Dendritic cell treated with granulocyte-macrophage colony-stimulating factor and Interleukin-4, amounts not matched to agents 40 ng/mL and 50 ng/mL, for 4 days (primary cell): Measurements from ENCODE around the gene ZC3HAV1L.
"Not testable (repeated sequence)": the region's sequence is repeated elsewhere in the genome, so short reads cannot be mapped to it uniquely, and the experiment has no call there.

Experiments used
- H3K27ac Mint-ChIP-seq: one replicate; pipeline ENCODE4 v1.8.0; 2022; ENCODE audit warnings: mild to moderate bottlenecking, mixed read lengths
- H3K27me3 Mint-ChIP-seq: one replicate; pipeline ENCODE4 v1.8.0; 2022; ENCODE audit warnings: mild to moderate bottlenecking, mixed read lengths
- H3K36me3 Mint-ChIP-seq: one replicate; pipeline ENCODE4 v1.8.0; 2022; ENCODE audit warnings: low read depth, mixed read lengths
- H3K4me1 Mint-ChIP-seq: one replicate; pipeline ENCODE4 v1.8.0; 2022; ENCODE audit warnings: low read depth, mixed read lengths
- H3K4me3 Mint-ChIP-seq: one replicate; pipeline ENCODE4 v1.8.0; 2022; ENCODE audit warnings: mild to moderate bottlenecking, moderate library complexity, mixed read lengths
- H3K9me3 Mint-ChIP-seq: one replicate; pipeline ENCODE4 v1.8.0; 2022; ENCODE audit warnings: mixed read lengths
- intact Hi-C: fragments of 100-400 bp; cut with micrococcal nuclease; formaldehyde crosslinking; loops from one replicate; pipeline ENCODE4 v1.15.0; 2022

Gene ZC3HAV1L

GRCh38 chr7:139035586-139036353, at the start of gene ZC3HAV1L:
Gene ZC3HAV1L (minus strand): TSS chr7:139036042. CDS start chr7:139036017, 25 bp downstream.
- Mint-ChIP-seq H3K27ac (peak within 1 kb of the TSS; percentile 75), H3K4me1 (peaks cover 33% of the 10 kb centered on the region), H3K36me3 (peaks cover 34% of the 10 kb centered on the region), H3K9me3 (no peaks in the 10 kb centered on the region), H3K27me3 (peaks cover 18% of the 10 kb centered on the region), H3K4me3 (peak within 1 kb of the TSS; percentile 81)
- intact Hi-C loops: no loop called here

GRCh38 chr7:139084709-139085108, 48.9 kb upstream of the ZC3HAV1L start:
- Mint-ChIP-seq H3K36me3 (peaks cover 100% of the 10 kb centered on the region), H3K27me3 (no peaks in the 10 kb centered on the region), H3K4me3 (no peak overlapping the region), H3K27ac (no peak overlapping the region), H3K4me1 (peaks cover 29% of the 10 kb centered on the region), H3K9me3 (peaks cover 22% of the 10 kb centered on the region)
- intact Hi-C loops: no loop called here

- H3K27ac Mint-ChIP-seq: no peak overlapping the region
- peaks cover 100% of the 10 kb centered on the region for H3K36me3 Mint-ChIP-seq
- H3K9me3 Mint-ChIP-seq: peaks cover 4% of the 10 kb centered on the region
- no peaks in the 10 kb centered on the region for H3K27me3 Mint-ChIP-seq
- peaks cover 27% of the 10 kb centered on the region for H3K4me1 Mint-ChIP-seq
- H3K4me3 Mint-ChIP-seq: no peak overlapping the region
- intact Hi-C loops: no loop called here
Measured at GRCh38 chr7:139081584-139081983, 45.7 kb upstream of the ZC3HAV1L start.

GRCh38 chr7:139080905-139081304, 45.1 kb upstream of the ZC3HAV1L start:
- no peak overlapping the region for H3K4me3 Mint-ChIP-seq
- intact Hi-C loops: no loop called here
- no peaks in the 10 kb centered on the region for H3K27me3 Mint-ChIP-seq
- no peaks in the 10 kb centered on the region for H3K9me3 Mint-ChIP-seq
- H3K36me3 Mint-ChIP-seq: peaks cover 100% of the 10 kb centered on the region
- H3K27ac Mint-ChIP-seq: peak overlapping the region; percentile 10
- peaks cover 22% of the 10 kb centered on the region for H3K4me1 Mint-ChIP-seq

DNA sequence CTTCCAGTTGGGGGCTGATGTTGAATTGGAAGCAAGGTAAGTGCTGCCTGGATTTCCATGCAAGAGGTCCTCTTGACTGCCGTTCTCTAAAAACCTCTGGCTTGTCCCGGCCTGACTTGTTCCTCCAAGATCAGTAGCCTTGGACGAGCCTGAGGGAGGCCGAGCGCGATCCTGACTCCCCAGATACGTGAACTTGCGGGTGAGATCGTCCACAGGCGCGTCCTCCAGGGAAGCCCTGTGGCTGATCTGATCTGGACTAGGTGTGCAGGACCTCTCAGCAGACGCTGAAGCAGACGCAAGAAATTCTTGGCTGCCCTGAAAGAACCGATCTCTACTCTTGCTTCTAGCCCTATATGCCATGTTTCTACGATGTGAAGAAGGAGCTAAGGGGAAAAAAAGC, 44.0 kb upstream of the ZC3HAV1L start:
- H3K27ac Mint-ChIP-seq: no peak overlapping the region
- intact Hi-C loops: loop anchor here (5.0 to 10.0 kb wide), 2 partner anchors 63 to 195 kb away; no protein-coding TSS in a partner anchor
- H3K4me1 Mint-ChIP-seq: peaks cover 20% of the 10 kb centered on the region
- H3K36me3 Mint-ChIP-seq: peaks cover 98% of the 10 kb centered on the region
- no peaks in the 10 kb centered on the region for H3K9me3 Mint-ChIP-seq
- no peaks in the 10 kb centered on the region for H3K27me3 Mint-ChIP-seq
- no peak overlapping the region for H3K4me3 Mint-ChIP-seq

DNA sequence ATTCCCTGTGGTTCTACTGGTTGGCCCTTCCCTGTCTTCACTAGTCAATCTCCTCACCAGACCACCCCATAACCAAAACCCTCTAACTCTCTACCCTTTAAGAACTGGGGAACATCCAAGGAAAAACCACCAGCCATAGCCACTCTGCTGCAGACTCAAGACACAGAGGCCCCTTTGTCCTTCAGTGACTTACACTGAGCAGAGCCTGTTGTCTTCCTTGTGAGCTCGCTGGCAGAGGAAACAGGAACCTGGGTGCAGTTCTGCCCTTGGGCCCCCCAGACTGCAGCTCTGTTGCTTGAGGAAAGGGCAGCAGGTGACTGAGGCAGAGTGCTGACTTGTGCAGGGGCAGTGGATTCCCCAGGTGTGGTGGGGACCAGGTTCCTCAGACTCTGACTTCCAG, 43.1 kb upstream of the ZC3HAV1L start:
- H3K4me3 Mint-ChIP-seq: no peak overlapping the region
- H3K4me1 Mint-ChIP-seq: peaks cover 20% of the 10 kb centered on the region
- no peaks in the 10 kb centered on the region for H3K27me3 Mint-ChIP-seq
- H3K9me3 Mint-ChIP-seq: no peaks in the 10 kb centered on the region
- no peak overlapping the region for H3K27ac Mint-ChIP-seq
- peaks cover 94% of the 10 kb centered on the region for H3K36me3 Mint-ChIP-seq
- intact Hi-C loops: loop anchor here (5.0 to 10.0 kb wide), 2 partner anchors 62 to 194 kb away; no protein-coding TSS in a partner anchor

DNA sequence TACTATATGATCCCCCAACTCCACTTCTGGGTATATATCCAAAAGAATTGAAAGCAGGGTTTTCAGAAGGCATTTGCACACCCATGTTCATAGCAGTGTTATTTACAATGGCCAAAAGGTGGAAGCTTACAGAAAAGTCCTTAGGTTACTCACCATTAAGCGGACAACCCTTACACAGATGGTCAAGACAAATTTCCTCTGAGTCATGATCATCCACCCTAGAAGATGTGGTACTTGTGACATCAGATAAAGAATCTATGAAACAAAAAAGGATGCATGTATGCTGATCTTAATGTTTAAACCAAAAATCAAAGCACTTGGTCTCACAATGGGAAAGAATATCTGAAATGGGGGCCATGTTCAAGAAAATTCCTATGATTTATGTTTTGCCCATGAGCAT, 42.6 kb upstream of the ZC3HAV1L start:
- H3K4me1 Mint-ChIP-seq: peaks cover 20% of the 10 kb centered on the region
- intact Hi-C loops: loop anchor here (5.0 to 10.0 kb wide), 2 partner anchors 61 to 194 kb away; no protein-coding TSS in a partner anchor
- H3K36me3 Mint-ChIP-seq: peaks cover 94% of the 10 kb centered on the region
- H3K27me3 Mint-ChIP-seq: no peaks in the 10 kb centered on the region
- H3K4me3 Mint-ChIP-seq: no peak overlapping the region
- H3K9me3 Mint-ChIP-seq: no peaks in the 10 kb centered on the region
- H3K27ac Mint-ChIP-seq: no peak overlapping the region

DNA sequence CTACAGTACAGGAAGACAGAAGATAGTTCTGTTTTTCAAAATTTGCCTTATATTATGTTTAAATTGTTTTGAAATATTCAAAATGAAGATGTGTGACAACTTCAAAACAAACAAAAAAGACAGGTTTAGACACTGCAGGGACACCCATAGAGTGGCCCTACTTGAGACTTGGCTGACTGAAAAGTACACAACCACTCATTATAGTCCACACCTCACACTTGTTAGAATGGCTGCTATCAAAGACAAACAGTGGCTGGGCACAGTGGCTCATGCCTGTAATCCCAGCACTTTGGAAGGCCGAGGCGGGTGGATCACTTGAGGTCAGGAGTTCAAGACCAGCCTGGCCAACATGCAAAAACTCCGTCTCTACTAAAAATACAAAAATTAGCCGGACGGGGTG, 41.9 kb upstream of the ZC3HAV1L start:
- Mint-ChIP-seq H3K4me1 (peaks cover 24% of the 10 kb centered on the region), H3K27ac (peak overlapping the region; percentile 34)
- intact Hi-C loops: loop anchor here (5.0 to 10.0 kb wide), 2 partner anchors 60 to 193 kb away; no protein-coding TSS in a partner anchor

GRCh38 chr7:139075871-139076686, 40.2 kb upstream of the ZC3HAV1L start:
- peak overlapping the region; percentile 39 for H3K27ac Mint-ChIP-seq
- no peak overlapping the region for H3K4me3 Mint-ChIP-seq
- no peaks in the 10 kb centered on the region for H3K27me3 Mint-ChIP-seq
- peaks cover 94% of the 10 kb centered on the region for H3K36me3 Mint-ChIP-seq
- no peaks in the 10 kb centered on the region for H3K9me3 Mint-ChIP-seq
- peaks cover 27% of the 10 kb centered on the region for H3K4me1 Mint-ChIP-seq
- intact Hi-C loops: loop anchor here (5.0 to 10.0 kb wide), 2 partner anchors 59 to 191 kb away; no protein-coding TSS in a partner anchor

More for the DNA sequence above, 41.9 kb upstream of the ZC3HAV1L start:
- H3K36me3 Mint-ChIP-seq: peaks cover 94% of the 10 kb centered on the region
- H3K9me3 Mint-ChIP-seq, H3K27me3 Mint-ChIP-seq, H3K4me3 Mint-ChIP-seq: not testable (repeated sequence)

DNA sequence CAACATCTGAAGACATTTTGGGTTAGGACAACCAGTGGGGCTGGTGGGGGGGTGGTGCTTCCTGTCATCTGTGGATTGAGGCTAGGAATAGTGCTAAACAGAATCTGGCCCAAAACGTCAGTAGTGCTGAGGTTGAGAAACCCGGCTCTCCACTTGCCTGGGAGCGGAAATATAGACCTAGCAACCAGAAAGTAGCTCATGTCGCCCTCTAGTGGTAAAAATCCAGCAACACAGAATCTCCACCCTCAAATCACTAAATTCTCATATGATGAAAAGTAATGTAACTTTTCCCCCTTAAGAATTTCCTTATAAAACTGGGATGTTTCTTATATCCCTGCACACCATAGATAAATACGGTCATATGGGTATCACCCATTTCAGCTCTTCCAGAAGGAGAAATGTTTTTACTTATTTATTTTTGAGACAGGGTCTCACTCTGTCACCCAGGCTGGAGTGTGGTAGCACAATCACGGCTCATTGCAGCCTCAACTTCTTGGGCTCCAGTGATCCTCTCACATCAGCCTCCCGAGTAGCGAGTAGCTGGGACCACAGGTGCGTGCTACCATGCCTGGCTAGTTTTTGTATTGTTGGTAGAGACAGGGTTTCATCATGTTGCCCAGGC, 39.3 kb upstream of the ZC3HAV1L start:
- intact Hi-C loops: loop anchor here (5.0 to 10.0 kb wide), 2 partner anchors 58 to 190 kb away; no protein-coding TSS in a partner anchor
- Mint-ChIP-seq H3K4me3 (no peak overlapping the region), H3K36me3 (peaks cover 94% of the 10 kb centered on the region), H3K27ac (no peak overlapping the region), H3K9me3 (no peaks in the 10 kb centered on the region), H3K27me3 (no peaks in the 10 kb centered on the region), H3K4me1 (peaks cover 23% of the 10 kb centered on the region)

GRCh38 chr7:139072796-139073195, 37.0 kb upstream of the ZC3HAV1L start:
- Mint-ChIP-seq H3K9me3 (no peaks in the 10 kb centered on the region), H3K4me1 (peaks cover 9% of the 10 kb centered on the region), H3K36me3 (peaks cover 94% of the 10 kb centered on the region), H3K4me3 (peak overlapping the region; percentile 50), H3K27ac (peak overlapping the region; percentile 80), H3K27me3 (no peaks in the 10 kb centered on the region)
- intact Hi-C loops: loop anchor here (10.0 kb wide), 1 partner anchor 188 kb away; no protein-coding TSS in a partner anchor

GRCh38 chr7:139071680-139072079, 35.8 kb upstream of the ZC3HAV1L start:
- no peak overlapping the region for H3K4me3 Mint-ChIP-seq
- intact Hi-C loops: loop anchor here (10.0 kb wide), 1 partner anchor 187 kb away; no protein-coding TSS in a partner anchor
- H3K27ac Mint-ChIP-seq: no peak overlapping the region
- H3K4me1 Mint-ChIP-seq: peaks cover 9% of the 10 kb centered on the region
- H3K27me3 Mint-ChIP-seq: no peaks in the 10 kb centered on the region
- peaks cover 94% of the 10 kb centered on the region for H3K36me3 Mint-ChIP-seq
- H3K9me3 Mint-ChIP-seq: no peaks in the 10 kb centered on the region

DNA sequence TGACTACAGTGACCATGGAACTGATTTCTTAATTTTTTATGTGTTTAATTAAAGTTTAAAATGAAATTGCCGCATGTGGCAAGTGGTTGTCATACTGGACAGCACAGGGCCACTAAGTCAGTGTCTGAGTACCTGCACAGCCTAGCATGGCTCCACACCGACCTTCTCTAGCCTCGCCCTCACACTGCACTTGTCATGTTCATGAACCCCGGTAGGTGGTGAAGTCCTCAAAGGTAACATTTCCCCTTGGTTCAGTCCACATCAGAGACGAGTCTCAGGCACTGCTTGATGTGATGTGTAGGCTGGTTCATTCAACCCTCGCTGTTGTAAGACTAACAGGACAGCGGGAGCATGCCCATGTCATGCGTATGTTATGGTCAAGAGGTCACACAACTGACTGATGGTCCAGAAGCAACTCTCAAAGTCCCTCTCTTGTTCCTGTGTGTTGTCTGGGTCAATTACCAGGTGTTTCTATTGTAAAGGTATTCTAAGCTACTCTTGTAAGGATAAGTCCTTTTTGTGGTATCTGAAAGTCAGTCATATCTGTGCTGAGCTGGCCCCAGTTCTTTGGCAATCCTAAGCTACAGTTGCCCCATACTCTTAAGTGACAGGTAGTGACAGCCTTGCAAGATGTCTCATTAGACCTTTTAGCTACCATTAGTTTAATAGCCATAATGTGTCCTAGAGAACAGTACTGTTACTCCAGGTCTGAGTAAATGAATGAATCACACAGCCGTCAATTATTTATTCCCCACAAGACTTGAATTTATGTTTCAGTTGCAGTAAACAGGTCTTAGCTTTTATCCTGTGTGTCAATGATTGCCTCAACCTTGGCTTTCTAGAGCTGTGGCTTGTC, 32.9 kb upstream of the ZC3HAV1L start:
- H3K4me3 Mint-ChIP-seq: no peak overlapping the region
- H3K27me3 Mint-ChIP-seq: no peaks in the 10 kb centered on the region
- H3K36me3 Mint-ChIP-seq: peaks cover 100% of the 10 kb centered on the region
- H3K9me3 Mint-ChIP-seq: no peaks in the 10 kb centered on the region
- H3K4me1 Mint-ChIP-seq: peaks cover 9% of the 10 kb centered on the region
- no peak overlapping the region for H3K27ac Mint-ChIP-seq
- intact Hi-C loops: no loop called here
